AG10803 (cell line): ENCODE results near the gene ZEB1.
"Not testable (repeated sequence)": the region's sequence is repeated elsewhere in the genome, so short reads cannot be mapped to it uniquely, and the experiment has no call there.

Experiments
- DNase-seq: peaks from one replicate; pipeline ENCODE4 v3.0.0; 2010; ENCODE audit warnings: low read depth
- H3K4me3 ChIP-seq: 2 replicates; pipeline ENCODE4 v1.5.1; 2011; ENCODE audit warnings: mild to moderate bottlenecking, low read length, control low read depth
- CTCF ChIP-seq: conservative IDR thresholded peaks from 2 replicates; pipeline ENCODE4 v1.5.1; 2011; ENCODE audit warnings: mild to moderate bottlenecking, low read length, control low read depth, inconsistent platforms

ZEB1 gene

GRCh38 chr10:31549896-31550295, 230.9 kb downstream of the ZEB1 start:
- no peak overlapping the region for H3K4me3 ChIP-seq
- DNase-seq, result peak; percentile 88
- no peak for TF ChIP-seq CTCF

DNA sequence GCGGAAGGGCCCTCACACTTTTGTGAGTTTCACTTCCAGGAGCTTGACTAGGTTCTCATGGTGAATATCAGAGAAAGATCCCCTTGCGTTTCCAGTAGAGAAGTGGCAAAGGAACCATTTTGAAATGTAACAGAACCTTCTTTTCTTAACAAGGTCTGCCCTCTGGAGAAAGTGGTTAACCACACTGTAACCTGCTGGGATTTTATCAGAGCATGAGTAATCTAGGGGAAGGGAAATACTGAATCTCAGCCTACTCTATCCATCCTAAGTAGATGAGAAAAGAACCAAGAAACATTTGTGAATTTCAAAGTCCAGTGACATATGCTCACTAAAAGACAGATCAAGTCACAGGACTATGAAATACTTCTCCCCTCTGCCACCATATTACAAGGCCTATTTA, 235.5 kb downstream of the ZEB1 start:
- peak; percentile 38 for DNase-seq

DNA sequence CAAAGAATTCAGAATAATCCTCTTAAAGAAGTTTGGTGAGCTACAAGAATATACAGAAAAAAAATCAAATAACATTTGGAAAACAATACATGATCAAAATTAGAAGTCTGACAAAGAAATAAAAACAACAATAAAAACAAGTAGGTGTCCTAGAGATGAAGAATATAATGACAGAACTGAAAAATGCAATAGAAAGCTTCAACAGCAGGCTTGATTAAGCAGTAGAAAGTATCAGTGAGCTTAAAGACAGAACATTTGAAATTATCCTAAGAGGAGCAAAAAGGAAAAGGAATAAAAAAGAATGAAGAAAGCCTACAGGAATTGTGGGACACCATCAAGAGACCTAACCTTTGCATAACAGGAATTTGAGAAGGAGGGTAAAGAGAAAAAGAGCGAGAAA, 238.8 kb downstream of the ZEB1 start:
- DNase-seq, result no peak
- H3K4me3 ChIP-seq, result no peak overlapping the region
- no peak for TF ChIP-seq CTCF

More for the DNA sequence above, 235.5 kb downstream of the ZEB1 start:
- no peak overlapping the region for H3K4me3 ChIP-seq
- no peak for TF ChIP-seq CTCF

DNA sequence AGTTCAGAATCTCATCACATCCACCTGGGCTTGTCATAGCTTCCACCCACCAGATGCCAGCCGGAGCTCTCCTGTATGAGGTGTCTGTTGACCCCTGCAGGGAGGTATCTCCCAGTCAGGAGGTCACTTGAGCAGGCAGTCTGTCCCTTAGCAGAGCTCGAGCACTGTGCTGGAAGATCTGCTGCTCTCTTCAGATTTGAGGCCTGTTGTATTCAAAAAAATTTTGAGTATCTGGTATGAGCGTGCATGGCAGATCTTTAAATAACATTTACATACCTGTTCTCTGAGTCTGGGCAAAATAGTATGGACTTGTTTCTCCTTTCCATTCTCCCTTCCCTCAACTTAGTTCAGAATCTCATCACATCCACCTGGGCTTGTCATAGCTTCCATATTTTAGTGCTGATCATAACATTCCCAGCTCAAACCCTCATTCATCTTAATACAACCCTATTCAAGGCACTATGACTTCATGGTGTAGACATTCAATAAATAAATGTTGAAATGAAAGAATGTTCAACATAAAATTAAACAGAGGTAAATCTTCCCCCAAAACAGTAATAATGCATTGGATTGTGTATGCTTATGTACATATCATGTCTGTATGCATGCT, 249.3 kb downstream of the ZEB1 start:
- H3K4me3 ChIP-seq, DNase-seq: not testable (repeated sequence)

GRCh38 chr10:31574577-31574976, 255.6 kb downstream of the ZEB1 start:
- TF ChIP-seq CTCF, result no peak
- no peak overlapping the region for H3K4me3 ChIP-seq
- no peak for DNase-seq

DNA sequence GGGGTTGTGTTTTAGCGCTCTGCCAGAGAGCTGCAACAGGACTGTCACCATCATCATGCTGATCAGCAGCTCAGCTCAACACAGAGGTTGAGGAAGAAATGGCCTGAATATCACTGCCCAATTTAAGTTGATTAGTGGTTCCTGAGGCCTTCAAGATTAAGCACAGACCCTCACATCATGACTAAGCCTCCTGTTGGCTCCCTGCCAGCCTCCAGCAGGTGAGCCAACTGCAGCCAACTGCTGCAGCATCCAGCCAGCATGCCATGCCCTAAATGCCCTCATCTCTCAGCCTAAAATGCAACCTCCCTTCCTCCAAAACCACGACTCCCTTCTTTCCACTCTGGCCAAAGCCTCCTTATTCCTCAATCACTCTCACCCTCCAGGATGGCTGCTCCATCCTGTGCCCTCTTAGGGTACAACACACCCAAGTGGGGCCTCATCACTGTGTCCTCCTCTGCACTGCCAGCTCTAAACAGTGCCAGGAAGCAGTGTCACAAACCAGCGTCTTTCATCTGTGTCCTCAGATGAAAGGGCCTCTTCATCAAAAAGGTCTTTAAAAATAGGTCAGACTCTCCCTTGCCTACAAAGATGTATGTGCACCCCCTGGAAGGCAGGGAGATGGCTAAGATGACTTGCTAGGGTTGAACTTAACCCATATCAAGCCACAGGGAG, 259.3 kb downstream of the ZEB1 start:
- TF ChIP-seq CTCF, result no peak
- DNase-seq, result no peak
- H3K4me3 ChIP-seq, result no peak overlapping the region

GRCh38 chr10:31578951-31579350, 259.9 kb downstream of the ZEB1 start:
- TF ChIP-seq CTCF, result no peak
- no peak overlapping the region for H3K4me3 ChIP-seq
- DNase-seq, result no peak
